GM12872 (cell line): ENCODE results near the gene ABLIM3.

ENCODE experiments used
- CTCF ChIP-seq: IDR thresholded peaks from 3 replicates; pipeline ENCODE4 v1.5.1; 2011; ENCODE audit warnings: low read depth, mild to moderate bottlenecking, low read length, moderate library complexity; ENCODE audit not compliant: insufficient read depth

ABLIM3 gene

DNA sequence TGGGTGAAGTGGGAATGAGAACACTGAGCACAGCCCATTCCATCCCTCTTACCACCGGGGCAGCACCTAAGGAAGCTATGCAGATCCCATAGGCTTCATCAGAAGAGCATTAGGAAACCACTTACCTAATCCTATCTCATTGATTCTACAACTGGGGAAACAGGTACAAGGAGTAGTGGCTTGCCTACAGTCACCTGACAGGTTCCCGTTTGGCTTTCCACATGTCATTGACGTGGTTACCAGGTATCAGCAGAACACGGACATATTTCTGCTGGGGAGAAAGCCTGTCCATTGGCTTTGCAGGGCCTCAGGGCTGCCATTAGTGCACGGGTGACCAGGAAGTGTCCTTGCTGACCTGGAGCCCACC lies 141.7 kb downstream of the ABLIM3 start:
- TF ChIP-seq CTCF: no peak

- no peak for TF ChIP-seq CTCF
These were observed 142.6 kb downstream of the ABLIM3 start for GRCh38 chr5:149283626-149284480.

DNA sequence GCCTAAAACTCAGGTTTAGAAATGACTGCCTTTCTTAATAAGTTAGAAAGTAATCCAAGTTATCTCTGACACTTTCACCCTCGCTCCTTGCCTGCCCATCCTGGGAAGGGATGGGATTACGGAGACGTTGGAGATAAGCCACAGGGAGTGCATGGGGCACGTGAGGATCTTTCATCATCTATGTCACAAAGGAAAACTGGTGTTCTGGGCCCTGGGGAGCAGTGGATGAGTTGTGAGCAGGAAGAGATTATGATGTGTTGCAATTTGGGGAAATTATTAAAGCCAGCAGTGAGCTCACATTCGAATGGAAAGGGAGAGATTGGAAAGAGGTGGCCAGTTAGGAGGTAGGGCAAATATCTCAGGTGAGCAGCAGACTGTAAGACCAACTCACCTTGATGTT lies 143.2 kb downstream of the ABLIM3 start:
- TF ChIP-seq CTCF: no peak

- no peak for TF ChIP-seq CTCF
These were observed 143.9 kb downstream of the ABLIM3 start for GRCh38 chr5:149285153-149285552.

DNA sequence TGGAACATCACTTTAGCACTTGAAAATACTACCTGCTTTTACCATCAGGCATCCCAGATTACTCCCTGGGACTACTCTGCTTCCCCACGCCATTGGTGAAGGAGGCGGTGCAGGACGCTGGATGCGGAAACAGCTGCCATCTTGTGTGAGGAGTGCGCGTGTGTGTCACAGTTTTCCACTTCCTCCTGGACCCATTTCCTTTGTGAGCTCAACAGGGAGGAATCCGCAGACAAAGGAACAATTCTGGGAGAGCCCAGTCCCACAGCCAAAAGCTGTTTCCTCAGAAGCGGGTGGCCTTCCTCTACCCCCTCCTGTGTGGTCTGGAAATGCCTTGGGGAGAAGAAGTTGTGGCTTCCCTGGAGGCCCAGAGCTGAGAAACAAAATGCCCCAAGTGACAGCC lies 147.1 kb downstream of the ABLIM3 start:
- no peak for TF ChIP-seq CTCF

GRCh38 chr5:149289301-149289700 lies 148.0 kb downstream of the ABLIM3 start:
- TF ChIP-seq CTCF: no peak

GRCh38 chr5:149294872-149295829 lies 153.9 kb downstream of the ABLIM3 start:
- no peak for TF ChIP-seq CTCF
